B cell (primary cell): Measurements from ENCODE around the gene ZNF44.

ENCODE experiments used
- EZH2 ChIP-seq: IDR thresholded peaks from 2 replicates; pipeline ENCODE4 v1.6.1; 2012; ENCODE audit warnings: borderline replicate concordance, low read depth, mild to moderate bottlenecking, moderate library complexity, low read length; ENCODE audit not compliant: insufficient read depth, poor library complexity, severe bottlenecking
- TF ChIP-seq, protein P1 (sequence below): fragments of 200-600 bp; IDR thresholded peaks from one replicate; pipeline ENCODE4 v1.8.0; 2022; ENCODE audit warnings: antibody characterized with exemption, mild to moderate bottlenecking

DNA sequence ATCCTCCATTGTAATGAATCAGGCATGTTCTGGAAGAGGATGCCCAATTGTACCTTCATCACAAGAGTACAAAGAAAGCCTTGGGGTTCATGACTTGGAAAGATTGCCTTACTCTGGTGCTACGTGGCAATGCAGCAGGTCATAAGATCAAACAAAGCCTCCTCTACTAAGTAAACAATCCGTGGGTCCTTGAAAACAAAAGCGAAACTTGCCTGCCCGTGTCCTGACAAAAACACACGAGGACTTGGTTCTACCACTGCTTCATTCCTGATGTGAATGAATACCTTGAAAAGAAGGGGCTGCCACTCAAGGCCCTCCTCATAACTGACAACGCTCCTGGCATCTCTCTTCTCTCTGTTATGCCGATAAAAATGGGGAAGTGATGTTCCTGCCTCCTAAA, 19.9 kb upstream of the ZNF44 start:
- TF ChIP-seq, protein P1, sequence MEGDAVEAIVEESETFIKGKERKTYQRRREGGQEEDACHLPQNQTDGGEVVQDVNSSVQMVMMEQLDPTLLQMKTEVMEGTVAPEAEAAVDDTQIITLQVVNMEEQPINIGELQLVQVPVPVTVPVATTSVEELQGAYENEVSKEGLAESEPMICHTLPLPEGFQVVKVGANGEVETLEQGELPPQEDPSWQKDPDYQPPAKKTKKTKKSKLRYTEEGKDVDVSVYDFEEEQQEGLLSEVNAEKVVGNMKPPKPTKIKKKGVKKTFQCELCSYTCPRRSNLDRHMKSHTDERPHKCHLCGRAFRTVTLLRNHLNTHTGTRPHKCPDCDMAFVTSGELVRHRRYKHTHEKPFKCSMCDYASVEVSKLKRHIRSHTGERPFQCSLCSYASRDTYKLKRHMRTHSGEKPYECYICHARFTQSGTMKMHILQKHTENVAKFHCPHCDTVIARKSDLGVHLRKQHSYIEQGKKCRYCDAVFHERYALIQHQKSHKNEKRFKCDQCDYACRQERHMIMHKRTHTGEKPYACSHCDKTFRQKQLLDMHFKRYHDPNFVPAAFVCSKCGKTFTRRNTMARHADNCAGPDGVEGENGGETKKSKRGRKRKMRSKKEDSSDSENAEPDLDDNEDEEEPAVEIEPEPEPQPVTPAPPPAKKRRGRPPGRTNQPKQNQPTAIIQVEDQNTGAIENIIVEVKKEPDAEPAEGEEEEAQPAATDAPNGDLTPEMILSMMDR: no peak
- TF ChIP-seq EZH2: no peak
